ENCODE data around the gene RASD2. TPM values are rescaled to one million over a fixed set of nuclear protein-coding genes. Genes with fewer than 3 reads are reported as not detected.

The RASD2 gene
- total RNA-seq, 1 experiment from 2014 or later = 2.4 TPM

- POLR2A ChIA-PET = no interaction called here
- H3K4me2 ChIP-seq (ENCODE audit: low read length) = no peak overlapping the region
- H3K4me1 ChIP-seq (ENCODE audit: control insufficient read depth in 1 of 2, insufficient read depth in 2 of 2, low read length in 2 of 2) = peaks cover 0 to 6% of the 10 kb centered on the region in 2 experiments; a peak in 2 of 4 replicates
- no peak overlapping the region for H2AFZ ChIP-seq (ENCODE audit: low read depth, low read length, poor library complexity, severe bottlenecking)
- no peaks in the 10 kb centered on the region for H4K20me1 ChIP-seq (ENCODE audit: insufficient read depth)
- intact Hi-C loops (cut with micrococcal nuclease) = no loop called here
- DNase-seq (ENCODE audit: low read depth, low spot score) = no peak
- CTCF ChIA-PET = no interaction called here
- no peaks in the 10 kb centered on the region for H3K9me3 ChIP-seq (ENCODE audit: control insufficient read depth in 1 of 2, insufficient read depth in 1 of 2, low read depth in 1 of 2, low read length in 2 of 2)
- no peak overlapping the region for H3K27ac ChIP-seq (ENCODE audit: low read depth, low read length)
- no peaks in the 10 kb centered on the region for H3K9me2 ChIP-seq (ENCODE audit: insufficient read depth)
- H3K9ac ChIP-seq (ENCODE audit: low read length) = no peak overlapping the region
- no peaks in the 10 kb centered on the region for H3K79me2 ChIP-seq (ENCODE audit: insufficient read depth, low read length)
- no peak for ATAC-seq
- no peaks in the 10 kb centered on the region for H3K36me3 ChIP-seq (ENCODE audit: control insufficient read depth in 1 of 2, insufficient read depth in 2 of 2, low read length in 2 of 2)
- RAD21 ChIA-PET (ENCODE audit: low non-redundant PET in 1 of 2, low total read pairs in 2 of 2, uncharacterized antibody in 2 of 2, unreplicated experiment in 2 of 2) = no interaction called here
- no peak overlapping the region for H3K4me3 ChIP-seq (replicated peaks in 1 of 2; ENCODE audit: low read depth in 1 of 2, low read length in 2 of 2)
- no TSS peak for BruUV-seq (replicated peaks)
- no peaks in the 10 kb centered on the region for H3K27me3 ChIP-seq (ENCODE audit: insufficient read depth, low read length)
- TF ChIP-seq ELF1 (IDR thresholded peaks at IDR 0.05; ENCODE audit: borderline replicate concordance, low read depth) = no peak
- no peak for TF ChIP-seq JUND (IDR thresholded peaks at IDR 0.05)
- no peak for TF ChIP-seq ATF3 (IDR thresholded peaks at IDR 0.05)
- TF ChIP-seq MAX (IDR thresholded peaks at IDR 0.05) = no peak
- TF ChIP-seq, protein P1, sequence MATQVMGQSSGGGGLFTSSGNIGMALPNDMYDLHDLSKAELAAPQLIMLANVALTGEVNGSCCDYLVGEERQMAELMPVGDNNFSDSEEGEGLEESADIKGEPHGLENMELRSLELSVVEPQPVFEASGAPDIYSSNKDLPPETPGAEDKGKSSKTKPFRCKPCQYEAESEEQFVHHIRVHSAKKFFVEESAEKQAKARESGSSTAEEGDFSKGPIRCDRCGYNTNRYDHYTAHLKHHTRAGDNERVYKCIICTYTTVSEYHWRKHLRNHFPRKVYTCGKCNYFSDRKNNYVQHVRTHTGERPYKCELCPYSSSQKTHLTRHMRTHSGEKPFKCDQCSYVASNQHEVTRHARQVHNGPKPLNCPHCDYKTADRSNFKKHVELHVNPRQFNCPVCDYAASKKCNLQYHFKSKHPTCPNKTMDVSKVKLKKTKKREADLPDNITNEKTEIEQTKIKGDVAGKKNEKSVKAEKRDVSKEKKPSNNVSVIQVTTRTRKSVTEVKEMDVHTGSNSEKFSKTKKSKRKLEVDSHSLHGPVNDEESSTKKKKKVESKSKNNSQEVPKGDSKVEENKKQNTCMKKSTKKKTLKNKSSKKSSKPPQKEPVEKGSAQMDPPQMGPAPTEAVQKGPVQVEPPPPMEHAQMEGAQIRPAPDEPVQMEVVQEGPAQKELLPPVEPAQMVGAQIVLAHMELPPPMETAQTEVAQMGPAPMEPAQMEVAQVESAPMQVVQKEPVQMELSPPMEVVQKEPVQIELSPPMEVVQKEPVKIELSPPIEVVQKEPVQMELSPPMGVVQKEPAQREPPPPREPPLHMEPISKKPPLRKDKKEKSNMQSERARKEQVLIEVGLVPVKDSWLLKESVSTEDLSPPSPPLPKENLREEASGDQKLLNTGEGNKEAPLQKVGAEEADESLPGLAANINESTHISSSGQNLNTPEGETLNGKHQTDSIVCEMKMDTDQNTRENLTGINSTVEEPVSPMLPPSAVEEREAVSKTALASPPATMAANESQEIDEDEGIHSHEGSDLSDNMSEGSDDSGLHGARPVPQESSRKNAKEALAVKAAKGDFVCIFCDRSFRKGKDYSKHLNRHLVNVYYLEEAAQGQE (IDR thresholded peaks at IDR 0.05; ENCODE audit: low read depth) = no peak
- TF ChIP-seq YY1 (IDR thresholded peaks at IDR 0.05; ENCODE audit: extremely low read depth, insufficient replicate concordance, low read depth, low read length) = no peak
- TF ChIP-seq SP1 (IDR thresholded peaks at IDR 0.05; ENCODE audit: low read depth) = no peak
- no peak for TF ChIP-seq EZH2 (IDR thresholded peaks at IDR 0.05)
- TF ChIP-seq EGR1 (IDR thresholded peaks at IDR 0.05; ENCODE audit: low read depth) = no peak
- no peak for TF ChIP-seq FOSL1 (IDR thresholded peaks at IDR 0.05; ENCODE audit: low read depth)
- TF ChIP-seq SIN3A (IDR thresholded peaks at IDR 0.05; ENCODE audit: low read depth) = no peak
- TF ChIP-seq, protein P2, sequence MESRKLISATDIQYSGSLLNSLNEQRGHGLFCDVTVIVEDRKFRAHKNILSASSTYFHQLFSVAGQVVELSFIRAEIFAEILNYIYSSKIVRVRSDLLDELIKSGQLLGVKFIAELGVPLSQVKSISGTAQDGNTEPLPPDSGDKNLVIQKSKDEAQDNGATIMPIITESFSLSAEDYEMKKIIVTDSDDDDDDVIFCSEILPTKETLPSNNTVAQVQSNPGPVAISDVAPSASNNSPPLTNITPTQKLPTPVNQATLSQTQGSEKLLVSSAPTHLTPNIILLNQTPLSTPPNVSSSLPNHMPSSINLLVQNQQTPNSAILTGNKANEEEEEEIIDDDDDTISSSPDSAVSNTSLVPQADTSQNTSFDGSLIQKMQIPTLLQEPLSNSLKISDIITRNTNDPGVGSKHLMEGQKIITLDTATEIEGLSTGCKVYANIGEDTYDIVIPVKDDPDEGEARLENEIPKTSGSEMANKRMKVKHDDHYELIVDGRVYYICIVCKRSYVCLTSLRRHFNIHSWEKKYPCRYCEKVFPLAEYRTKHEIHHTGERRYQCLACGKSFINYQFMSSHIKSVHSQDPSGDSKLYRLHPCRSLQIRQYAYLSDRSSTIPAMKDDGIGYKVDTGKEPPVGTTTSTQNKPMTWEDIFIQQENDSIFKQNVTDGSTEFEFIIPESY (IDR thresholded peaks at IDR 0.05; ENCODE audit: extremely low read depth, insufficient replicate concordance, low read length) = no peak
- TF ChIP-seq EZH2phosphoT487 (IDR thresholded peaks at IDR 0.05; ENCODE audit: borderline replicate concordance) = no peak
- TF ChIP-seq ZNF274 (IDR thresholded peaks at IDR 0.05; ENCODE audit: low read depth, low read length) = no peak
- no peak for TF ChIP-seq TCF7L2 (IDR thresholded peaks at IDR 0.05; ENCODE audit: borderline replicate concordance, extremely low read depth, insufficient read depth, insufficient read length)
These were observed 37.4 kb downstream of the RASD2 start for GRCh38 chr22:35577799-35578659.

Data from HCT116 (cell line).